Kidney glomerular epithelial cell (primary cell): ENCODE results near the gene RDH13.
"Not testable (repeated sequence)": the region's sequence is repeated elsewhere in the genome, so short reads cannot be mapped to it uniquely, and the experiment has no call there.

Source experiments
- DNase-seq: peaks from one replicate; lab custom pipeline; 2025; lab: John Stamatoyannopoulos, UW

RDH13 gene

GRCh38 chr19:55044771-55045716 lies 17.9 kb downstream of the RDH13 start:
- no peak for DNase-seq

GRCh38 chr19:55044286-55044685 lies 18.7 kb downstream of the RDH13 start:
- DNase-seq, result no peak

GRCh38 chr19:55042688-55043087 lies 20.3 kb downstream of the RDH13 start:
- DNase-seq, result no peak

- no peak for DNase-seq
Measured at GRCh38 chr19:55042344-55042678, 20.6 kb downstream of the RDH13 start.

- no peak for DNase-seq
Measured at GRCh38 chr19:55041627-55042343, 21.2 kb downstream of the RDH13 start.

GRCh38 chr19:55041244-55041626 lies 21.7 kb downstream of the RDH13 start:
- DNase-seq, result no peak

GRCh38 chr19:55040654-55041053 lies 22.3 kb downstream of the RDH13 start:
- DNase-seq, result not testable (repeated sequence)

- not testable (repeated sequence) for DNase-seq
Measured at GRCh38 chr19:55037603-55038002, 25.3 kb downstream of the RDH13 start.

GRCh38 chr19:55036058-55036457 lies 26.9 kb downstream of the RDH13 start:
- DNase-seq, result no peak

- DNase-seq, result no peak
Measured at GRCh38 chr19:55034751-55035150, 28.2 kb downstream of the RDH13 start.

GRCh38 chr19:55032976-55033643 lies 29.8 kb downstream of the RDH13 start:
- not testable (repeated sequence) for DNase-seq

GRCh38 chr19:55032170-55032800 lies 30.7 kb downstream of the RDH13 start:
- no peak for DNase-seq

GRCh38 chr19:55031178-55031577 lies 31.8 kb downstream of the RDH13 start:
- no peak for DNase-seq

- DNase-seq, result no peak
Measured at GRCh38 chr19:55028757-55029156, 34.2 kb downstream of the RDH13 start.

- no peak for DNase-seq
Measured at GRCh38 chr19:55027472-55028337, 35.2 kb downstream of the RDH13 start.

GRCh38 chr19:55027140-55027471 lies 35.8 kb downstream of the RDH13 start:
- not testable (repeated sequence) for DNase-seq

GRCh38 chr19:55024111-55024510 lies 38.8 kb downstream of the RDH13 start:
- no peak for DNase-seq

- DNase-seq, result not testable (repeated sequence)
Measured at GRCh38 chr19:55020351-55020750, 42.6 kb downstream of the RDH13 start.

GRCh38 chr19:55018633-55019032 lies 44.3 kb downstream of the RDH13 start:
- no peak for DNase-seq

GRCh38 chr19:55018216-55018615 lies 44.7 kb downstream of the RDH13 start:
- no peak for DNase-seq

GRCh38 chr19:55016017-55016416 lies 46.9 kb downstream of the RDH13 start:
- DNase-seq, result no peak
